Measurements from ENCODE around the gene ARHGEF10L.

Gene ARHGEF10L

DNA sequence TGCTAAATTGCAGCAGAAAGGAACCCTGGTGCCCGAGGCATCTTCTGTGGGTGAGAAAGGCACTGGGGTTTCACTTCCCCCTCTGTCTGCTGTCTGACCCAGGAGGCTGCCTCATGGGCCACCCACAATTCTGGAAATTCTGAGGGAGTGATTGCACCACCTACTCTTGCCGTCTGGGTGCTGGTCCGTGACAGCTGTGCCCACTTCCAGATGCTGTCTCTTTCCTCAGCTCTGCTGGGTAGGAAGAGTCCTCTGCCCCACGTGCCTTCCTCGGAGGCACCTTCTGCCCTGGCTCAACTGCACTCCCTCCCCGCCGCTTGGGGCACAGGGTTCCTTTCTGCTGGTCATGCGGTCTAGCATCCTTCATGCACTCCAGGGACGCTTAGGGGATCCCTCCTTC is 96.3 kb downstream of the ARHGEF10L start:
- no peak for DNase-seq (ENCODE audit: low read depth)

DNA sequence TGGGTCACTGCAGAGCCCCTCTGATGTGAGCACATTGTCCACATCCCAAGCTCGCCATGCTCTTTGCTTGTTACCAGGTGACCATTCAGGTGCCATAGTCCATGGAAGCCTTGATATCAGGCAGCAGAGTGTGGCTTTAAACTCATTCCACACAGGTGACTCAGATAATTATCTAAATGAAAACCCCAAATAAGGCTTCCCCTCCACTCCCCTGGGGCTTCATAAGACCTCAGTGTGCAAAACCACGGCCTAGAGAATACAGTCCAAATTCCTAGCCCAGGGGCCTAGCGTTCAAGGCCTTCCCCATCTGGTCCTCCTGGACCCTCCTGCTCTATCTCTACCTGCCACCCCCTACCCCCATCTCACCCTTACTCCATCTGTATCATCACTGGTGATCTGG is 97.1 kb downstream of the ARHGEF10L start:
- DNase-seq (ENCODE audit: low read depth): no peak

DNA sequence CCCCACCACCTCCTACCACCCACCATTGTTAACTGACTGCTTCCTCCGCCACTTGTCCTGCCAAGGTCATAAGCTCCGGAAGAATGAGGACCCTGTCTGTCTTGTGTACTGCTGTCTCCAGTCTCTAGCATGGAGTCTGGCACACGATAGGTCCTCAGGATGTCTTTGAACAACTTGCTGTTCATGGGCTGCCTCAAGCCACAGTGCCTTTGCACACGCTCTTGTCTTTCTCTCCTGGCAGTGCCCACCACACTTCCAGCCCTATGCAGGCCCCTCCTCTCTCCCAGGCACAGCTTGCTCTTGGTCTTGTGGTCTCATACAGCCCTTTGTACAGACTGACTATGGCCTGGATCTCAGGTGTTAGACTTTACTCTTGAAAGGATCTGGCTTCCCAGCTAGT is 97.6 kb downstream of the ARHGEF10L start:
- DNase-seq (ENCODE audit: low read depth): no peak

DNA sequence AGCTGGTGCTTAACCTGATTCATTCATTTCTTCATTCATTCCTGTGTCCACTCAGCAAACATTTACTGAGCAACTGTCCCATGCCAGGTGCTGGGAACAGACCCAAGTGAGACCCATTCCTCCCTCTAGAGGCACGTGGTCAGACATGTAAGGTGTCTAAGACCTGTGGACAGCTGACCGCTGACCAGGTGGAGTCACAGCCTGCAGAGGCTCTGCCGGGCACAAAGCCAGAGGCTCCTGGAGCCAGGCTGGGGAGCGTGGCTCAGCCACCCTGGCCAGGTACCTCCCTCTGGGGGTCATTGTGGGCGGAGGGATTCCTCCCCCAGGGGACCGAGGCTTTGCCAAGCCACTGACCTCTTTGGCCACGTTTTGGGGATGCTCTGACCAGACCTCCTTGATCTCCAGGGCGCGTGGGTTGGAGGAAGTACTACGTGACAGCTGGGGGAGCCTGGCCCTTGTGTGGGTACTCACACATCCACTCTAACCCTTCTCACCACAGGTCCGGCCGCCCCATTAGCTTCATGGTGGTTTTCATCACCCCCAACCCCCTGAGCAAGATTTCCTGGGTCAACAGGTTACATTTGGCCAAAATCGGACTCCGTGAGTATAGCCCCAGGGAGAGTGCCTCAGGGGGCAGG is 100.3 kb downstream of the ARHGEF10L start:
- no peak for DNase-seq (ENCODE audit: low read depth)

DNA sequence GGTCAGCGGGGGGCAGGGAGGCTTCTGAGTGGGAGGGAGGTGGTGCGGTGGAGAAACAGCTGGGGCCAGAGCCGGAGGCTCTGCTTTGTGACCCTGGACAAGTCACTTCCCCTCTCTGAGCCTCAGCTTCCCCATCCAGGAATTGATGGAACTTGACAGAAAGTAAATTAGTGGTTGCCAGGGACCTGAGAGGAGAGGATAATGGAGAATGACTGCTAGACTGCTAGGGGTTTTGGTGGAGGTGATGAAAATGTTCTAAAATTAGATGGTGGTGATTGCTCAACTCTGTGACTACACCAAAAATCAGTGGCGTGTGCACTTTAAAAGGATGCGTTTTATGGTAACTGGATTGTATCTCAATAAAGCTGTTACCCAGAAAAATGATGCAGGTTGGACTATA is 100.9 kb downstream of the ARHGEF10L start:
- DNase-seq (ENCODE audit: low read depth): no peak

DNA sequence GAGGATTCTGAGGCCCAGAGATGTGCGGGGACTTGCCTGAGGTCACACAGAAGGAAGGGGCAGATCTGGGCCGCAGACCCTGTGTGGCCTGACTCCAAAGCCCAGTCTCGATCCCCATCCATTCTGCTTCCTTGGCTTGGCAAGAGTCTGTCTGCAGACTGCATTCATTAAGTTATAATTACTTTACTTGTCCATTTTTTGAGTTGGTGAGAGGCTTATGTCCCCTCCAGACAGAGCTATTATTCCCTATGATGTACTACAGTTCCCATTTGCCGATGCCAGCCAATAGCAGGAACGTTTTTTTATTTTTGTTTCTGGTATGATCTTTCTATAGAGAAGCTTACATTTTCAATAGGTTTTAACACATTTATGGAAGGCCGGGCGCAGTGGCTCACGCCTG is 101.5 kb downstream of the ARHGEF10L start:
- no peak for DNase-seq (ENCODE audit: low read depth)

DNA sequence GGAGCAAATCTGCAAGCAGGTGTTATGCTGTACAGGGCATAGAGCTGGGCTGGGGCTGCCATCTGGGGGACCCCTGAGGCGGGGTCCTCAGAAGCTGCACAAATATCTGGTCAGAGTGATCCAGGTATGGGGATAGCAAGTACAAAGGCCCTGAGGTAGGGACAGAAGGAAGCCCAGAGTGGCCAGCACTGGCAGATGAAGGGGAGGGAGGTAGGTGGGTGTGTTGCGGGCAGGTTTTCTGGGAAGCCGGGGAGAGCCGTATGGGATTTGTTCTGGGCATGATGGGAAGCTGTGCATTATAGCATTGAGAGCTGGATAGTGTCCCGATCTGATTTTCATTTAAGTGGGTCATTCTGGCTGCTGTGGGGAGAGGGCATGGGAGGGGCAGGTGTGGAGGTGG is 102.7 kb downstream of the ARHGEF10L start:
- DNase-seq (ENCODE audit: low read depth): no peak

DNA sequence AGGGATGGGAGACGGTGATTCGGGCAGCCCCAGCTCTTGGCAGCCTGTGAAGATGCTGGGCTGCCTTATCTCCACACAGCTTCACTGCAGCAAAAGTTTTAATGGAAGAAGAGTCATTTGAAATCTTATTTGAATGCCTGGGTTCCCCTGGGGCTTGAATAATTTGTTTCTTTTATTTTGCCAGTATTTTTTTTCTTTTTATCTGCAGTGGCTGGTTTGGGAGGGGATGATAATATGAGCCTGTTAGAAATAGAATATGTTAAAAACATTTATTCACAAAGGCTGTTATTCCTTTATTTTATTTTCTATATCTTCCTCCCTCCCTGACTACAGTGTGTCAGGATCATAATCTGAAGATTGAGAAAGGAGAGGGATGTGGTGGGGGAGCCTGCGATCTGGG is 103.4 kb downstream of the ARHGEF10L start:
- DNase-seq (ENCODE audit: low read depth): no peak

DNA sequence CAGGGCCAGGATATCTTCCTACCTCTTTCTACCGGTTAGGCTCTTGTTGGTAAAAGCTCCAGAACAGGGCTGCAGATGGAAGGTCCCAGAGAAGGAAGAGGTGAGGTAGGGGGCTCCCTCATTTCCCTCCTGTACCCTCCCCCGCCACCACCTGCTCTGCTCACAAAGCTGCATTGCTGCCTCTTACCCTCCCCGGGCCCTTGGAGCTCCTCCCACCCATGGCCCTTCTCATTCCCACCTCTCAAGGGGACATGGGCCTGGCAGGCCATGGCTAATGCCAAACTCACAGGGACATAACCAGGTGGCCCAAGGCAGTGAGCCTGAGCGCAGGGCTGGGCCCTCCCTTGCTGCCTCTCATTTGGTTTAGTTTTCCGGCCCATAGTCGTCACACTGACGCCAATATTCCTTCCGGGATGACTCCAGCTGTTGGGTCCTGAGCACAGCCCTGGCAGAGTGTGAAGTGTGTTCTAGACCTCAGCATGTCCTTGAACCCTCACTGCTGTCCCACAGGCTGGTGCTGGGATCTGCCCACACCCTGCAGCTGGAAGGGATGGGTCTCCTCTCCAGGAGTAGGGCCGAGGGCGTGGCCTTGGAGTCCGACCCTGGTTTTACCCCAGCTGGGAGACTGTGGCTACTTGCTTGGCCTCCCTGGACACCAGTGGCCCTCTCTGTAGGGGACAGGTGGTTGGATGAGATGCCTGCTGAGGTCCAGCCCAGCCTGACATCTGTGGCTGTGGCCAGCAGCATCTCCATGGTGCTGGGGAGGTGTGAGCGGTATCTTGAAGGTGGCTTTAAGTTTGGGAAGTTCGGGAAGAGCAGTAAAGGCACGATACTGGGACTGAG is 104.6 kb downstream of the ARHGEF10L start:
- DNase-seq (ENCODE audit: low read depth): no peak

DNA sequence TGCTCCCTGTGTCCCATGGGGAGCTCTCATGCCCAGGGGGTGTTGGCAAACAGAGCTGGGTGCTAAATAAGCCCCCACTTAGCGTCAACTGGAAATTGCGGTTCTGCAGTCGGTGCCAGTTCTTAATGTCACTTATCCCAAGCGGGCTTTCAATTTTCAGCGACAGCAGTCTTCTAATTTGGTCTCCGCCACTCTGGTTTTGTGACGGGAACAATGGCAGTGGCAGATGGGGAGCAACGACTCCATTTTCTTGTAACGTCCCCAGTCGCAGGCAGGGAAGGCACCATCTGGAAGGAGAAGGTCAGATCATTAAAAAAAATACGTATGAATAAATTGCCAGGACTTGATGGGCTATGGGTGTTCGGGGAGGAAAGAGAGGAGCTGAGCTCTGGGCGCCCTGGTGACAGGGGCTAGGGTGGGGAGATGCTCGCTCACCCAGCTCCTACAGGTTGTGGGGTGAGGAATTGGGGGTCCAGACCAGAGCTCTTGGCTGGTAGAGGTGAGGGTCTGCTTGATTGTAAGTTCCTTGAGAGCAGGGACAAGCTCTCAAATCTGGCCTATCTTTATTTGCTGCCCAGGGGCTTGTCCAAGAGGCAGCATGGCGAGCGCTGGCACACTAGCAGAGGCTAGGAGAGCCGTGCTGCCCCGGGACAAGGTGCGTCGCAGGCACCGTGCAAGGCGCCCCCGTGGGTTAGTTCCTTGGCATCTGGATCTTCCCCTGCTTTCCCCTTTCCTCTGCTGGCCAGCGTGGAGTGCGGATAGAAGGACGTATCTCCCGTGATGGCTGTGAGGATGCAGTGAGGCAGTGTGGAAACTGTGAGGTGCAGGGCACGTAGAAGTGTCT is 105.8 kb downstream of the ARHGEF10L start:
- DNase-seq (ENCODE audit: low read depth): no peak

DNA sequence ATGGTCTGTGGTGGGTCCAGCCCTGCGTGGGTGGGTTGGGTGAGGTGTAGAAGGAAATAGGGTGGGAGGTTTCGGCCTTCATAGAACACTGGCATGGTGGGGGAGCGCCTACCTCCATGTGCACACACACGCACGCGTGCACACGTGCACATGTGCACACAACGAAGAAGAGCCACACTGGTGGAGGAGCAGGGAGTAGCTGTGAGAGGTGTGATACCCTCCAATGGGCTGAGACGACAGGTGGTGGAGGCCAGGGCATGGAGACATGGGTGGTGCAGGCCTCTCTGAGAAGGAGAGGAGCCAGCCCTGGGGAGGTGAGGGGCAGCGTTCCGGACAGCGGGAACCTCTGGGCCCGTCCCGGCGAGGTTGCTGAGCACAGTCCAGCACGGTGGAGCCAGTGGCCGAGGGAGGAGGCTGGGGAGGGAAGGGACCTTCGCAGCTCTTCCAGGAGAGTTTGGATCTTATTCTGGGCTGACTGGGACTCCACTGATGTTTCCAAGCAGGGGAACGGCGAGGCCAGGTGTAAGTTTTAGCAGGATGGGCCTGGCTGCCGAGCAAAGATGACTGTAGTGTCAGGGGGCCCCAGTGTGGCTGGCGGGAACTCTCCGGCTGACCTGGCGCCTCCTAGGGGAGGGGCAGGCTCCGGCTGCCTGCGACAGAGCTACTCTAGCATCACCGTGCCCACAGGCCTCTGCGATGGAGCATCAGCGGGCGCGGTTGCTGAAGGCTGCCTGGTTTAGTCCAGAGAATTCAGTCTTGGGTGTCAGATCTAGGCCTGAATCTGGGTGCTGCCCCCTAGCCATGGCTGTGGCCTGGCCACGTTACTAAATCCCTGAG is 107.2 kb downstream of the ARHGEF10L start:
- no peak for DNase-seq (ENCODE audit: low read depth)

DNA sequence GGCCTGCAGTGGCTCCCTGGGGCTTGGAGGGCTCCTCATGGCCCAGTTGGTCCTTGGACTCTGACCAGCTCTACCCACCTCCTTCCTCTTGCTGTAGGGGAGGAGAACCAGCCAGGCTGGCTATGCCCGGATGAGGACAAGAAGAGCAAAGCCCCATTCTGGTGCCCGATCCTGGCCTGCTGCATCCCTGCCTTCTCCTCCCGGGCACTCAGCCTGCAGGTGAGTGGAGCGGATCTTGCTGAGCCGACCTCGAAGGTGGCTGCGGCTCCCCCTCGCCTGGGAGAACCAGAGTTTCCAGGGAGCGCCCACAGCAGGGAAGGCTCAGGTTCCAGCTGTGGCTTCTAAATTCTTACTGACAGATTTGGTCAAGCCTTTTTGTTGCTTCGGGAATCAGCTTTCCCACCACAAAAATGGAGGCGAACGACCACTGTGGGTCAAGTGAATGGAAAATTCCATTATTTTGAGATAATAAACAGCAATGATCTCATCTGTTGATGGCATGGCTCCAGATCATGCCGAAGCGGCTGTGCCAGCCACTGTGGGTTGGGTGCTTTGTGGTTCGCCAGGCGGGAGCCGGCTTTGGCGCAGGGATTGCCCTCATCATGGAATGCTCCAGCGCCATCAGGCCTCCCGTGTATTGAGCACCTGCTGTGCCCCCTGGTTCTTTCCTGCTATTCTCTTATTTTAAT is 109.1 kb downstream of the ARHGEF10L start:
- DNase-seq (ENCODE audit: low read depth): no peak

DNA sequence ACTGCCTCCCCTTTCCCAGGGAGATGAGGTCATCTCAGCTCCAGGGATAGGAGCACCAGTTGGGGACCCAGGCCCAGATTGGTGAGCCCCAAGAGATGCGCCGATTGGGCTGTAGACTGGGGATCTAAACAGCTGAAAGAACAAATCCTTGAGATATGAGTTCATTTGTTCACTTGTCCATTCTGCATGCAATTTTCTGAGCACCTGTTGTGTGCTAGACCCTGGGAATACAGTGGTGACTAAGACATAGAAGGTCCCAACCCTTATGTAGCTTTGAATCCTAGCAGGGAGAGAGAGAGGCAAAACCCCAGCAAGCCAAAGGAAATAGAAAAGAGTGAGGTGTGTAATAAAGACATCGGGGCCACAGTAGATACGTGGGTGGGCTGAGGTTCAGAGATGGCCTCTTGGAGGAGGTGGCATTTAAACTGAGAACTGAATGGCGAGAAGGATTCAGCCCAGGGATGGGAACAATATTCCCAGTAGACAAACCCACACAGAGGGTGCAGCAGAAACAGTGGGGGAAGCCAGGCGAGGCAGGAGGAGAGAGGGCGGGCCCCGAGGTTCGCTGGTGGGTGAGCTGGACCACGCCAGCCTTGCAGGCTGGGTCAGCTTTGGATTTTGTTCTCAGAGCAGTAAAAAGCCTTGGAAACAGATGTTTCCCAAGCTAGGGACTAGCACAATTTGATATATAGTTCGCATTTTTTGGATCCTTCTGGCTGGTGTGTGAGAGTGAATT is 110.0 kb downstream of the ARHGEF10L start:
- no peak for DNase-seq (ENCODE audit: low read depth)

DNA sequence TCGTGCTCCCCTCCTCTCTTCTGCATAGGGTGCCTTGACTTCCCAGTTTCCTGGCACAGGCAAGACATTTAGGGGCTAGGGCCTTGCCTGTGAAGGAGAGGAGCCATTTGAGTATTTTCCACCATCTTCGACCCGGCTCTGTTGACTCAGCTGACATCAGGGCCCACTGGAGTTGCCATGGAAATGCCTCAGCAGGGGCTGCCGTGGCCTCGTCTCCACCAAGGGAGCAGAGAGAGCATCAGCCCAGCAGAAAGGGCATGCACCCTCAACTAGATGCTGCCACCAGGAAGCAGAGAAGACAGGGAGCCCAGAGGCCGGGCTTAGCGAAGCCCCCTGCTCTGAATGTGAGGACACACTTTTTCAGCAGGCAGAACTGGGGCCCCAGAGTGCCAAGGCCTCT is 113.8 kb downstream of the ARHGEF10L start:
- DNase-seq (ENCODE audit: low read depth): no peak

DNA sequence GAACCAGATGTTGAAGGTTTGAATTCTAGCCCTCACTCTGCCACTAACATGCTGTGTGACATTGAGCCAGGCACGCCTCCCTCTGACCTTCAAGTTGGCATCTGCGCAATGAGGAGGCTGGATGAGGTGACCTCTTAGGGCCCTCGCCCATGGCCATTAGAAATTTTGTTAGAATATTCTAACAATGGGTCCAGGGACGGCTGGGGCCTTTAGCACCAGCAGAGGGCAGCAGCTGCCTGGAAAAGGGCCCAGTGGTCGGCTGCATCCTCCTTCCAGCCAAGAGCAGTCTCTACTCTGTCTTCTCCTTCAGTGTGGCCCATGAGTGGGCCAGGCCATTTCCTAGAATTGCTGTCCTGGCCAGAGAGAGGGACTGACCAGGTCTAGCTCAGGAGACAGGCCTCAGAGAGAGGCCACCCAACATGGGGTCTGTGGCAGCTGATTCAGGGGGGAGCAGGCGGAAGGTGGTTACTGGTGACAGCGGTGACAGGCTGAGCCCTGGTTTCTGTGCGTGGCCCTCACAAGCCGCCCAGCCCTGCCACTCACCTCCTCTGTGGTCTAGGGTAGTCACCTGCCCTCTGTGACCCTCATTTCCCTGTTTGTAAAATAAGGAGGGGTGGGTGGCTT is 114.3 kb downstream of the ARHGEF10L start:
- no peak for DNase-seq (ENCODE audit: low read depth)

DNA sequence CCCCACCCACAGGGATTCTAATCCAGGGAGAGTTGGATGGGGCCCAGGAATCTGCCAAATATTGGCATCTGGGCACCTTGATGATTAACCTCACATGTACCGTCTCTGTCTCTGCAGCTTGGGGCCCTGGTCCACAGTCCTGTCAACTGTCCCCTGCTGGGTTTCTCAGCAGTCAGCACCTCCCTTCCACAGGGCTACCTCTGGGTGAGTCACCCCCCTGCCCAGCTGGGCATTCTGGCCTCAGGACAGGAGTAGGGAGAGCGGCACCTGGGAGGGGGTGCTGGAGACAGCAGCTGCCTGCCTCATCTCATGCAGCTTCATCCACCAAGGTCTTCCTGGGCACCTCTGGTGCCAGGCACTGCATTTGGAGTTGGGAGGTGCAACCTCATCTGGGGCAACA is 115.0 kb downstream of the ARHGEF10L start:
- no peak for DNase-seq (ENCODE audit: low read depth)

DNA sequence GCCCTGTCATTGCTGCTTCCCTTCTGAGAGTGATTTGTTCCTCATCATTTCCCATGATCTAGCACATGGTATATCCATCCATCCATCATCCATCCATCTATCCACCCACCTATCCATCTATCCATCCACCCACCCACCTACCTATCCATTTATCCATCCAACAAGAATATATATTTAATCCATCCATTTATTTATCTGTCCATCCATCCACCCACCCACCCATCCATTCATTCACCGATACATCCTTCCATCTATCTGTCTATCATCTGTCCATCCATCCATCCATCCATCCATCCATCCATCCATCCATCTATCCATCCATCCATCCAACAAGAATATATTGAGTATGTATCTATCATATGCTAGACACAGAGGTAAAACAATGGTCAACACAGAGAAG is 115.7 kb downstream of the ARHGEF10L start:
- DNase-seq (ENCODE audit: low read depth): no peak

DNA sequence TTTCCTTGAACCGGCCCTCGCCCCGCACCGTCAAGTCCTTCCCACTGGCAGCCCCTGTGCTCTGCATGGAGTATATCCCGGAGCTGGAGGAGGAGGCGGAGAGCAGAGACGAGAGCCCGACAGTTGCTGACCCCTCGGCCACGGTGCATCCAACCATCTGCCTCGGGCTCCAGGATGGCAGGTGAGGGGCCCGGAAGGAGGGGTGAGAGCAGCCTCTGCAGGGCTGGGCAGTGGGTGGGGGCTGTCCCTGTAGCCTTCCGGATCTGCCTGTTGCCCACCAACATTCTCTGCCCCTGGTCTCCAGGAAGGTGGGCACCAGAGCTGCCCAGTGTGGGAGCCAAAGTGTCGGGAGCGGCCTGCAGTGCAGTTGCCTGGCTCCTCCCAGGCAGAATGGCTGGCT is 116.4 kb downstream of the ARHGEF10L start:
- DNase-seq (ENCODE audit: low read depth): no peak

DNA sequence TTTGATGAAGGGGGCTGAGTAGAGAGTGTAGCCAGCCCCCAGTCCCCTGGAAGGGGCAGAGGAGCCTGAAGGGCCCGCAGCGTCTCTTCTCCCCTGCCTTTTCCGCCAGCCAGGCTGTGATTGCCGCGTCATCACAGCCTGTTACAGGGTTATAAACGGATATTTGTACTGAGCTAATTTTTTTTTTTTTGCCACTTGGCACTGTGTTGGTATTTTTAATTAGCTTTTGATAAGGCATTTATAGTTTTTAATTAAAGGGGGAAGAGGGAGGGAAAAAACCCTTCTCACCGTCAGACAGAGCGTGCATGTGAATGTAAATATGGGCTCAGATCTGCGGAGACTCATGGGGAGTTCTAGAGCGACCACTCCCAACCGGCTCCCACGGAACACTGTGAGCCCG is 117.9 kb downstream of the ARHGEF10L start:
- no peak for DNase-seq (ENCODE audit: low read depth)

DNA sequence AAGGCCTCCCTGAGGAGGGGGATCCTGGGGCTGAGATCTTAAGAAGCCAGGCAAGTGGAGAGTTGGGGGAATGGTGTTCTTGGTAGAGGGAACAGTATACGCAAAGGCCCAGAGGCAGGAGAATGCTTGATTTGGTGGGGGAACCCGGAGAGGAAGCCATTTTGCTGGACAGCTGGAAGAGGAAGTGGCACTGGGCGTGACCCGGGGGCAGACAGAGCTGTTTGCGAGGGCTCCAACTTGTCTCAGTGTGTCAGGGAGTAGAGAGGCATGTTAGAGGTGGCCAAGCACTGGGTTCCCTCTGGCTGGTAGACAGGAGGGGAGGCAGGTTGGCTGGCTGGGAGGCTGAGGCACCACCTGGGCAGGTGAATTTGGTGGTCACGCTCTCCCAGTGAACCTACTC is 119.3 kb downstream of the ARHGEF10L start:
- no peak for DNase-seq (ENCODE audit: low read depth)

All from GM04503 (cell line).